Ramos (cell line): ENCODE measurements around the gene RBX1.

Experiments
- in situ Hi-C: fragments of 300-500 bp; cut with MboI; formaldehyde crosslinking; loops from one replicate; pipeline ENCODE4 v1.14.3; 2022; ENCODE audit warnings: low sequenced_read_pairs; ENCODE audit not compliant: unreplicated experiment

Gene RBX1

DNA sequence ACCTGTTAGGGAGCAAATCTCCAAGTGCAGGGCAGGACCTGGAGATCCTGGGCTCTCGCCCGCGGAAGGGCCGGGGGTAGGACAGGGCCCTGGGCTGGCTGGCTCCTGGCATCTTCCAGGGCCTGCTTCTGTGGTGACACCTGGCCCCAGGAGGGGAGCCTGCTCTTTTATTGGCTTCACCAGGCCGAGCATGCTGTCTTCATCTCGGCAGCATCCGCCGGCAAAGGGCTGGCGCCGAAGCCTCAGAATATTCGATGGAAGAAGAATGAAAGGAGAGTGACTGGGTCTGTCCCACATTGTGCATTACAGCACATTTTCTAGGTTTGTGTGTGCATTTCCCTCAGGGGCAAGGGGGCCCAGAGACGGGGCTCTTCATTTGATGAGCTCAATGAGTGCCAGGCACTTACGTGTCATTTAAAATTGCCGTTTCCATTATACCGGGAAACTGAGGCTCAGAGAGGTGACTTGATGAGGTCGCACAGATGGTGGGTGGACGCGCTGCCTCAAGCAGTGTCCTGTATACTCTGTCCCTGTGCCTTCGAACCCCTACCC is 70.0 kb downstream of the RBX1 start:
- in situ Hi-C loops: no loop called here

DNA sequence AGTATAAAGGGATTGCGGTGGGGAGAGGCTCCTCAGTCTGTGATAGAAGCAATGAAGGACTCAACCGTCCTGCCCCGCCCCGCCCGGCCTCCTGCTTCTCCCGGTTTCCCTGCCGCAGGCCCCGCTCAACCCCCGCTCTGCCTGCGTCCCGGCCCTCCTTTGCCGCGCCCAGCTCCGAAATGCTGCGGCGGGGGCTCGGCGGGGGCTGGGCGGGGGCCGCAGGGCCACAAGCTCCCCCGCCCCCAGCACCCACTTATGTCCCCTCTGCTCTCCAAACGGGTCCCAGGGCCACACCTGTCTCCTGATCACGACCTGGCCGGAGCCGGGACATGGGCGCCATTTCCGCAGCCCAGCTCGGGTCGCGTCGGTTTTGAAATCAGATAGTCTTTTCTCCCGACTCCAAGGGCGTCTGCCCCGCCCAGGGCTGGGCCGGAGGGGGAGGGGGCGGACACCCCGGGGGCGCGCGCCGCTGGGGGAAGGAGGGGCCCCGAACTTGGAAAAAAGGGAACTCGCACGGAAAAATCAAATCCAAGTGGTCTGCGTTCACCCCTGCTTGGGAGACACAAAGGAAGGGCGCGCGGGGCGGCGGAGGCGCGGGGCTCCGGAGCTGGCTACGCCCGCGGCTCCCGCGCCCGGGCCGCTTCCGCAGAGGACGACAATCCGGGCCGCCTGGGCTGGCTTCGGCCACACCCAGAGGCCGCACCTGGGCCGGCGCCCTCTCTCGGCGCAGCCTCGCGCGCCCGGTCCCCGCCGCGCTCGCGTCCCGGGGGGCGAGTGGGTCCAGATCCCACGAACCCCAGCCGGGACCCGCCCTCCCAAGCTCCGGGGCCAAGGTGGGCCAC is 70.7 kb downstream of the RBX1 start:
- in situ Hi-C loops: no loop called here

DNA sequence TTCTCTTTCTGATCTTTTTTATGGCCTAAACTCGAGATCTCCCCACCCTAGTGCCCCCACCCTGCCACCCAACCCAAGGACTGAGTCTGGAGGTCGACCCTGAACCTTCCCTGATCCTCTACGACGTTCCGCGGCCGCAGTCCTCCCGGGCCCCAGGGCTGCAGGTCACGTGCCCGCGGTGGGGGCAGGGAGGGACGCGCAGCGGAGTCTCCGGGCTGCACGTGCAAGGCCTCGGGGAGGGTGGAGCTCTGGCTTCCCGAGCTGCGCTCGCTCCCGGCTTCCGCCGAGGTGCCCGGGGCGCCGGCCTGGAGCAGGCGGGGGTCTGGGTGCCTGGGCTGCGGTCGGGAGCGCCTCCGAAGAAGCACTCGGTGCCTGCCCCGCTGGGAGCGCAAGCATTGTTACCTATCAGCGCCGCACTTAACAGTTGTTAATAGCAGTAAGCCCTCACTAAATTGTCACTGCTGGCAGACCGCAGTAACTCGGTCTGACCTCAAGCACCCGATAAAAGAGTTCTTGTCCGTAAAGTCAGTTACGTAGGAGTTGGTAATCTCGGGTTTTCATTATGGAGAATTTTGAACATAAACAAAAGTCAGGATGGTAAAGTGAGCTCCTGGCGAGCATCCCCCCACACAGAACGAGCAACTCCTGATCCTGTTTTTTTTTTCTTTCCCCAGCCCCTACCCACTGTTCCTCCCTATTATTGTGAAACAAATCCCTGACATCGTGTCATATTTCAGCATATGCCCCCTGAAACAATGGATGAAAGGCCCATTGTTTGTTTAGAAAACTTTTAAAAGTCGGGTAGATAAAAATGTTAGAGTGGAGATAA is 71.5 kb downstream of the RBX1 start:
- in situ Hi-C loops: no loop called here
